PC-3 (cell line): ENCODE measurements around the gene FSCN2. TPM values are rescaled to one million over a fixed set of nuclear protein-coding genes. Genes with fewer than 3 reads are reported as not detected.

ENCODE experiments used
- ATAC-seq: fragments of 200-7000 bp; cut with Tn5 transposase; 2 replicates; pipeline ENCODE4 v1.9.1; 2020; ENCODE audit warnings: mild to moderate bottlenecking, moderate library complexity
- BruUV-seq: library from RNA; stranded (reverse); fragments of 400-500 nt; replicated peaks from 2 replicates; lab custom pipeline; 2021; lab: Mats Ljungman, UMichigan
- CTCF ChIA-PET: fragments of 300-600 bp; sonication (Branson Sonifier 250); formaldehyde crosslinking; loops from one replicate; lab custom pipeline; 2022; ENCODE audit warnings: antibody characterized with exemption; lab: Charles Lee
- POLR2A ChIA-PET: fragments of 300-600 bp; sonication (Branson Sonifier 250); formaldehyde crosslinking; loops from one replicate; lab custom pipeline; 2022; ENCODE audit warnings: antibody characterized with exemption; ENCODE audit not compliant: unreplicated experiment; lab: Charles Lee
- DNase-seq: peaks from one replicate; pipeline ENCODE4 v3.0.0-alpha.2; 2015
- H2AFZ ChIP-seq: fragments of 300-600 bp; sonication (generic); 2 replicates; pipeline ENCODE4 v1.6.0; 2016; ENCODE audit warnings: antibody characterized with exemption, low read length
- H3F3A ChIP-seq: fragments of 300-600 bp; sonication (generic); one replicate; pipeline ENCODE4 v1.6.0; 2017; ENCODE audit warnings: antibody characterized with exemption, low read length, control low read depth, mild to moderate bottlenecking; ENCODE audit not compliant: unreplicated experiment
- H3K27ac ChIP-seq: fragments of 300-600 bp; sonication (generic); 2 replicates; pipeline ENCODE4 v1.5.1; 2016; ENCODE audit warnings: mild to moderate bottlenecking, low read length
- H3K27me3 ChIP-seq: fragments of 300-600 bp; sonication (generic); 2 replicates; pipeline ENCODE4 v1.6.1; 2016; ENCODE audit warnings: low read length, mixed read lengths
- H3K36me3 ChIP-seq: fragments of 300-600 bp; sonication (generic); 2 replicates; pipeline ENCODE4 v1.6.1; 2016; ENCODE audit warnings: low read depth, mixed run types, low read length, mixed read lengths
- H3K4me1 ChIP-seq: fragments of 300-600 bp; sonication (generic); 2 replicates; pipeline ENCODE4 v1.5.1; 2016; ENCODE audit warnings: low read length; ENCODE audit not compliant: insufficient read depth
- H3K4me2 ChIP-seq: fragments of 300-600 bp; sonication (generic); 2 replicates; pipeline ENCODE4 v1.6.0; 2016; ENCODE audit warnings: low read length
- H3K4me3 ChIP-seq: fragments of 300-600 bp; sonication (generic); 2 replicates; pipeline ENCODE4 v1.5.1; 2016; ENCODE audit warnings: mild to moderate bottlenecking, low read length, mixed read lengths
- H3K79me2 ChIP-seq: fragments of 300-600 bp; sonication (generic); 2 replicates; pipeline ENCODE4 v1.6.1; 2017; ENCODE audit warnings: low read length, mixed read lengths
- H3K9ac ChIP-seq: fragments of 300-600 bp; sonication (generic); 2 replicates; pipeline ENCODE4 v1.6.0; 2016; ENCODE audit warnings: mild to moderate bottlenecking, low read length
- H3K9me2 ChIP-seq: fragments of 300-600 bp; sonication (generic); replicated peaks from 2 replicates; pipeline ENCODE4 v1.6.1; 2016; ENCODE audit warnings: mixed run types, low read length, mixed read lengths
- H3K9me3 ChIP-seq: fragments of 300-600 bp; sonication (generic); 2 replicates; pipeline ENCODE4 v1.6.1; 2016; ENCODE audit warnings: low read length, mixed read lengths
- H4K20me1 ChIP-seq: fragments of 300-600 bp; sonication (generic); 2 replicates; pipeline ENCODE4 v1.6.1; 2016; ENCODE audit warnings: low read length, mixed read lengths
- EZH2 ChIP-seq: fragments of 300-600 bp; sonication (generic); IDR thresholded peaks from one replicate; pipeline ENCODE4 v1.6.1; 2017; ENCODE audit warnings: antibody characterized with exemption, mild to moderate bottlenecking, low read length; ENCODE audit not compliant: unreplicated experiment
- EZH2phosphoT487 ChIP-seq: fragments of 300-600 bp; sonication (generic); IDR thresholded peaks from 2 replicates; pipeline ENCODE4 v1.6.1; 2018; ENCODE audit warnings: mild to moderate bottlenecking, antibody characterized with exemption, low read length, borderline replicate concordance
- intact Hi-C: fragments of 100-400 bp; cut with micrococcal nuclease; formaldehyde crosslinking; loops from 2 replicates; pipeline ENCODE4 v1.9.0; 2023
- total RNA-seq: library from RNA; depleted of rRNA; stranded (reverse); fragments of >200 nt; gene quantifications from 2 replicates; pipeline ENCODE4 v1.2.3, GENCODE V29; 2014
- TF ChIP-seq, protein P1 (sequence below): fragments of 300-600 bp; sonication (generic); conservative IDR thresholded peaks from 2 replicates; pipeline ENCODE4 v1.5.1; 2017; ENCODE audit warnings: antibody characterized with exemption, low read depth, mild to moderate bottlenecking, low read length

FSCN2 gene
- total RNA-seq, 1 experiment from 2014 or later = 0.87 TPM

DNA sequence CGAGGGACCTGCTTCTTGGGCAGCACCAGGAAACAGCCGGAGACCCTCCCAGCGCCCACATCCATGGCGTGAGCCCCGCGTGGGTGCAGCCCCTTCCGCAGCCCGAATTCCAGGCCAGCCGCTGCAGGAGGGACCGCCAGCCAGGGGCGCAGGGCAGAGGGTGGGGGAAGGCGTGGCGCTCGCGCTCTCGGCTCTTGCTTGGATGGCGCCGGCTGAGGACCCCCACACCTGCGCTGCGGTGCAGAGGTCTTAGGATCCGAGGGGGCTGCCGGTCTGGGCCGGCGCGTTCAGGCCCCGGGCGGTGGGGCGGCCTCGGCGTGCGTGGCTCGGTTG, 44.3 kb upstream of the FSCN2 start:
- no peak for TF ChIP-seq EZH2phosphoT487
- TF ChIP-seq, protein P1, sequence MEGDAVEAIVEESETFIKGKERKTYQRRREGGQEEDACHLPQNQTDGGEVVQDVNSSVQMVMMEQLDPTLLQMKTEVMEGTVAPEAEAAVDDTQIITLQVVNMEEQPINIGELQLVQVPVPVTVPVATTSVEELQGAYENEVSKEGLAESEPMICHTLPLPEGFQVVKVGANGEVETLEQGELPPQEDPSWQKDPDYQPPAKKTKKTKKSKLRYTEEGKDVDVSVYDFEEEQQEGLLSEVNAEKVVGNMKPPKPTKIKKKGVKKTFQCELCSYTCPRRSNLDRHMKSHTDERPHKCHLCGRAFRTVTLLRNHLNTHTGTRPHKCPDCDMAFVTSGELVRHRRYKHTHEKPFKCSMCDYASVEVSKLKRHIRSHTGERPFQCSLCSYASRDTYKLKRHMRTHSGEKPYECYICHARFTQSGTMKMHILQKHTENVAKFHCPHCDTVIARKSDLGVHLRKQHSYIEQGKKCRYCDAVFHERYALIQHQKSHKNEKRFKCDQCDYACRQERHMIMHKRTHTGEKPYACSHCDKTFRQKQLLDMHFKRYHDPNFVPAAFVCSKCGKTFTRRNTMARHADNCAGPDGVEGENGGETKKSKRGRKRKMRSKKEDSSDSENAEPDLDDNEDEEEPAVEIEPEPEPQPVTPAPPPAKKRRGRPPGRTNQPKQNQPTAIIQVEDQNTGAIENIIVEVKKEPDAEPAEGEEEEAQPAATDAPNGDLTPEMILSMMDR = no peak
- DNase-seq (no peak), ATAC-seq (no peak)
- no TSS peak for BruUV-seq
- ChIA-PET POLR2A (no interaction called here), CTCF (interaction anchor here (1.0 kb wide), 1 partner anchor 245 kb away, joined by 3 read pairs; the partner anchor contains the start of genes NDUFAF8 and TEPSIN)
- Histone ChIP-seq H3F3A (no peaks in the 10 kb centered on the region), H3K4me1 (peaks cover 15% of the 10 kb centered on the region), H3K9me3 (no peaks in the 10 kb centered on the region), H3K4me2 (peak overlapping the region; percentile 91), H3K27me3 (no peaks in the 10 kb centered on the region), H4K20me1 (no peaks in the 10 kb centered on the region), H3K4me3 (no peak overlapping the region; the same call in none of the 2 replicates), H3K36me3 (no peaks in the 10 kb centered on the region), H3K27ac (no peak overlapping the region), H3K79me2 (no peaks in the 10 kb centered on the region), H3K9ac (no peak overlapping the region), H2AFZ (peak overlapping the region; percentile 96), H3K9me2 (no peaks in the 10 kb centered on the region)
- intact Hi-C loops = loop anchor here (1.0 to 2.0 kb wide), 3 partner anchors 83 to 229 kb away; no protein-coding TSS in a partner anchor

DNA sequence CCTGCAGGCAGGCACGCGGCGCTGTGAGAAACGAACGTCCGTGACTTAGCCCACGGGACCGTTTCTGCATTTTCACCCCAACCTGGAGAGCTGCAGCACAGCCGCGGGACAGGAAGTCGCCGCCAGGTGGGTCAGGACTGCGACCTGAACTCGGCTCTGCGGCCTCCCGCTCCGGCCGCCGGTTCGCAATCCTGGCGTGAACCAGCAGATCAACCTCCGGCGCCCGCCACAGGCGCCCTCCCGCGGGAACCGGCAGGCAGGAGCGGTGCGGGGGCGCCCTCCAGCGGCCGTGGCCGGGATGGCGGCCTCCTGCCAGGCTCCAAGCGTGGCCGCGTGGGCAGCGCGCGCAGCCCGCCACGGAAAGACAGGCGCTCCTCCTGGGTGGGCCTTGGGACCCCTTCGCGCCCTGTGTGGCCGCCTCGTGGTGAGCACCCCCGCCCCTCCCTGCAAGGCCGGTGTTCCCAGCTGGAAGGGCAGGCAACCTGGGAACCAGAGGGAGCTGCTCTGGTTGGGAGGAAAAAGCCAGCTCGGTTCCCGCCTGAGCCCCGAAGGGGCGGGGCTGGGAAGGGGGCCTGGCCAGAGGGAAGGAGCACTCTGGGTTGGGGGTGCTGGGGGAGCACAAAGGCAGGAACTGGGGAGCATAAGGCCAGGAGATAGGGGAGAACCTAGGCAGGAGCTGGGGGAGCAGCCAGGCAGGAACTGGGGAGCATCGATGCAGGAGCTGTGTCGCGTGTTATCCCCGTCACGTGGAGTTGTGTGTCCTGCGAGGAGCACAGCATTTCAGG, 43.8 kb upstream of the FSCN2 start:
- peak overlapping the region; percentile 96 for H2AFZ ChIP-seq
- no peak overlapping the region for H3K27ac ChIP-seq
- ChIA-PET POLR2A (interaction anchor here (0.5 to 1.0 kb wide), 3 partner anchors 28 to 251 kb away, joined by 5 to 12 read pairs (median 8); partner anchors contain the start of genes ACTG1 and BAHCC1), CTCF (interaction anchor here (0.6 to 1.5 kb wide), 12 partner anchors 25 to 245 kb away, joined by 3 to 10 read pairs (median 4); partner anchors contain the start of genes BAHCC1, NDUFAF8 and TEPSIN)
- H4K20me1 ChIP-seq = no peaks in the 10 kb centered on the region
- no peaks in the 10 kb centered on the region for H3F3A ChIP-seq
- peak overlapping the region; percentile 62 for H3K4me3 ChIP-seq
- peak; percentile 75 for ATAC-seq
- intact Hi-C loops = loop anchor here (1.0 to 2.0 kb wide), 3 partner anchors 84 to 230 kb away; no protein-coding TSS in a partner anchor
- no TSS peak for BruUV-seq
- no peaks in the 10 kb centered on the region for H3K9me2 ChIP-seq
- H3K9me3 ChIP-seq = no peaks in the 10 kb centered on the region
- peak overlapping the region; percentile 76 for H3K9ac ChIP-seq
- peak overlapping the region; percentile 91 for H3K4me2 ChIP-seq
- H3K4me1 ChIP-seq = peaks cover 15% of the 10 kb centered on the region
- no peaks in the 10 kb centered on the region for H3K36me3 ChIP-seq
- H3K79me2 ChIP-seq = no peaks in the 10 kb centered on the region
- TF ChIP-seq EZH2phosphoT487 (no peak), EZH2 (no peak)
- TF ChIP-seq, protein P1 = peak; percentile 92
- DNase-seq = peak; percentile 89
- no peaks in the 10 kb centered on the region for H3K27me3 ChIP-seq
